WTC11 (cell line): ENCODE data around the gene FTL.

ENCODE experiments used
- CTCF ChIP-seq: fragments of 200-600 bp; IDR thresholded peaks from 2 replicates; pipeline ENCODE4 v1.8.0; 2022; ENCODE audit warnings: antibody characterized with exemption
- ERG ChIP-seq: fragments of 250-450 bp; sonication (Bioruptor Pico); IDR thresholded peaks from 2 replicates; pipeline ENCODE4 v1.8.0; 2021; ENCODE audit warnings: mild to moderate bottlenecking
- USF1 ChIP-seq: sonication (generic); formaldehyde crosslinking; IDR thresholded peaks from 2 replicates; pipeline ENCODE4 v1.8.0; 2022; ENCODE audit warnings: mild to moderate bottlenecking, missing genetic modification reagents
- USF2 ChIP-seq: sonication (generic); formaldehyde crosslinking; IDR thresholded peaks from 2 replicates; pipeline ENCODE4 v1.8.1; 2023; ENCODE audit warnings: mild to moderate bottlenecking, missing genetic modification reagents, moderate library complexity

GRCh38 chr19:48959341-48960239, 5.5 kb upstream of the FTL start:
- no peak for TF ChIP-seq CTCF
- no peak for TF ChIP-seq USF1 (CRISPR knock-in tag)
- TF ChIP-seq USF2 (CRISPR knock-in tag) = no peak
- no peak for TF ChIP-seq ERG (CRISPR knock-in tag)
